Measurements from ENCODE around the gene BICC1. TPM values are rescaled to one million over a fixed set of nuclear protein-coding genes. Genes with fewer than 3 reads are reported as not detected.

The BICC1 gene
- total and polyA plus RNA-seq, 12 donors = 4.5 to 25.9 (median 9.8) TPM

- Histone ChIP-seq H3K4me1 (replicated peaks in 1 of 2) (peaks cover 36 to 39% of the 10 kb centered on the region in 2 donors), H3K9me3 (replicated peaks in 1 of 3) (no peaks in the 10 kb centered on the region), H3K36me3 (replicated peaks in 1 of 2) (no peaks in the 10 kb centered on the region), H3K27ac (peak overlapping the region in 4 of 5 donors; percentile 10 to 62 (median 42)), H3K4me3 (no peak overlapping the region), H3K27me3 (no peaks in the 10 kb centered on the region)
- intact Hi-C loops (cut with DNase I) = no loop called here
- WGBS, 4 donors = 35 to 45% (median 42%) methylated on average over 2 of the region's 2 CpGs
- peak in 3 of 7 donors; percentile 28 to 64 (median 33) for DNase-seq
- TF ChIP-seq CTCF (IDR thresholded peaks at IDR 0.05) (no peak), POLR2A (IDR thresholded peaks at IDR 0.05) (no peak)
Observed at GRCh38 chr10:58810751-58811150, 298.1 kb downstream of the BICC1 start.

- TF ChIP-seq POLR2A (IDR thresholded peaks at IDR 0.05) = no peak
- TF ChIP-seq CTCF (IDR thresholded peaks at IDR 0.05) = no peak
- Histone ChIP-seq H3K9me3 (replicated peaks in 1 of 3) (no peaks in the 10 kb centered on the region), H3K27ac (peak overlapping the region in 1 of 5 donors; percentile 37), H3K4me3 (no peak overlapping the region), H3K36me3 (replicated peaks in 1 of 2) (no peaks in the 10 kb centered on the region), H3K27me3 (no peaks in the 10 kb centered on the region), H3K4me1 (replicated peaks in 1 of 2) (peaks cover 45 to 46% of the 10 kb centered on the region in 2 donors)
- intact Hi-C loops (cut with DNase I) = no loop called here
- peak in 5 of 7 donors; percentile 17 to 63 (median 36) for DNase-seq
- WGBS, 4 donors = 68 to 70% (median 70%) methylated on average over 8 of the region's 8 CpGs
Observed at GRCh38 chr10:58813573-58813972, 300.9 kb downstream of the BICC1 start.

GRCh38 chr10:58817201-58817846, 304.7 kb downstream of the BICC1 start:
- H3K9me3 ChIP-seq (replicated peaks in 1 of 3) = no peaks in the 10 kb centered on the region
- H3K36me3 ChIP-seq (replicated peaks in 1 of 2) = no peaks in the 10 kb centered on the region
- peak overlapping the region in 1 of 4 donors; percentile 5 for H3K4me3 ChIP-seq
- no peaks in the 10 kb centered on the region for H3K27me3 ChIP-seq
- peak overlapping the region in 3 of 5 donors; percentile 68 to 76 (median 73) for H3K27ac ChIP-seq
- peak in 3 of 7 donors; percentile 19 to 53 (median 31) for DNase-seq
- intact Hi-C loops (cut with DNase I) = no loop called here
- 7 to 27% (median 24%) methylated on average over 2 of the region's 2 CpGs for WGBS, 4 donors
- H3K4me1 ChIP-seq (replicated peaks in 1 of 2) = peaks cover 45 to 62% of the 10 kb centered on the region in 2 donors
- TF ChIP-seq CTCF (IDR thresholded peaks at IDR 0.05) = no peak
- no peak for TF ChIP-seq POLR2A (IDR thresholded peaks at IDR 0.05)

GRCh38 chr10:58818900-58819299, 306.2 kb downstream of the BICC1 start:
- intact Hi-C loops (cut with DNase I) = no loop called here
- DNase-seq = no peak
- peak overlapping the region in 1 of 5 donors; percentile 68 for H3K27ac ChIP-seq
- WGBS, 4 donors = 50 to 74% (median 63%) methylated on average over 1 of the region's 1 CpG
- H3K4me3 ChIP-seq = no peak overlapping the region
- H3K4me1 ChIP-seq (replicated peaks in 1 of 2) = peaks cover 39 to 63% of the 10 kb centered on the region in 2 donors
- no peaks in the 10 kb centered on the region for H3K36me3 ChIP-seq (replicated peaks in 1 of 2)
- no peaks in the 10 kb centered on the region for H3K9me3 ChIP-seq (replicated peaks in 1 of 3)
- no peak for TF ChIP-seq CTCF (IDR thresholded peaks at IDR 0.05)
- TF ChIP-seq POLR2A (IDR thresholded peaks at IDR 0.05) = no peak
- no peaks in the 10 kb centered on the region for H3K27me3 ChIP-seq
